Endothelial cell of umbilical vein (primary cell): Measurements from ENCODE around the gene CYSLTR2. TPM values are rescaled to one million over a fixed set of nuclear protein-coding genes. Genes with fewer than 3 reads are reported as not detected.
A peak's percentile ranks its signal among the peaks of the same experiment; 100 is the strongest.

Source experiments
- BruUV-seq: library from RNA; stranded (reverse); fragments of 400-500 nt; replicated peaks from 2 replicates; lab custom pipeline; 2021; lab: Mats Ljungman, UMichigan
- CTCF ChIA-PET: fragments of 300-600, 350-600 bp; sonication (Branson Sonifier 250); formaldehyde crosslinking; loops from one replicate; lab custom pipeline; 2021; ENCODE audit warnings: antibody characterized with exemption, inconsistent platforms; lab: Charles Lee
- POLR2A ChIA-PET: fragments of 300-600, 350-600 bp; sonication (Branson Sonifier 250); formaldehyde crosslinking; loops from one replicate; lab custom pipeline; 2021; ENCODE audit warnings: antibody characterized with exemption, inconsistent platforms; lab: Charles Lee
- DNase-seq: peaks from one replicate; pipeline ENCODE4 v3.0.0-alpha.2; 2011; ENCODE audit warnings: low read depth, low spot score
- FAIRE-seq: peaks from 2 replicates; lab custom pipeline; 2011; peaks lifted over from hg19 to GRCh38; lab: Jason Lieb, UNC
- H2AFZ ChIP-seq: 2 replicates; pipeline ENCODE4 v1.6.0; 2012; ENCODE audit warnings: low read depth, low read length, control low read depth, inconsistent platforms
- H3K27ac ChIP-seq: 2 replicates; pipeline ENCODE4 v1.5.1; 2011; ENCODE audit warnings: low read depth, mild to moderate bottlenecking, control low read depth, low read length, moderate library complexity; ENCODE audit not compliant: insufficient read depth
- H3K27me3 ChIP-seq, 2 experiments: 2 replicates each; pipeline versions ENCODE4 v1.6.0 to v1.6.1; 2011; ENCODE audit warnings: low read length in 2 of 2, mixed read lengths in 1 of 2; ENCODE audit not compliant: control insufficient read depth in 2 of 2, insufficient read depth in 2 of 2
- H3K36me3 ChIP-seq, 2 experiments: 2 replicates in 1 of 2; 3 replicates in 1 of 2; pipeline ENCODE4 v1.5.1; 2011; ENCODE audit warnings: low read length in 2 of 2, mild to moderate bottlenecking in 1 of 2, moderate library complexity in 1 of 2; ENCODE audit not compliant: control insufficient read depth in 2 of 2, insufficient read depth in 2 of 2; ENCODE audit errors: extremely low read depth in 1 of 2
- H3K4me1 ChIP-seq: 3 replicates; pipeline ENCODE4 v1.5.1; 2011; ENCODE audit warnings: mild to moderate bottlenecking, low read length; ENCODE audit not compliant: control insufficient read depth, insufficient read depth; ENCODE audit errors: extremely low read depth
- H3K4me2 ChIP-seq: 2 replicates; pipeline ENCODE4 v1.6.1; 2011; ENCODE audit warnings: low read length, control low read depth, mixed read lengths; ENCODE audit not compliant: insufficient read depth
- H3K4me3 ChIP-seq, 3 experiments: fragments of 200-600 bp in 1 of 3; sonication (generic), shearing (Covaris generic) in 1 of 3; replicated peaks in 1 of 3; 2 replicates each; pipeline ENCODE4 v1.5.1; 2011 to 2016; ENCODE audit warnings: control low read depth in 3 of 3, low read length in 3 of 3, mild to moderate bottlenecking in 2 of 3, inconsistent platforms in 1 of 3, low read depth in 1 of 3, moderate library complexity in 1 of 3; ENCODE audit not compliant: insufficient read depth in 1 of 3
- H3K79me2 ChIP-seq: 2 replicates; pipeline ENCODE4 v1.6.0; 2012; ENCODE audit warnings: low read length, inconsistent platforms; ENCODE audit not compliant: control insufficient read depth, insufficient read depth
- H3K9ac ChIP-seq: replicated peaks from 2 replicates; pipeline ENCODE3; 2011; ENCODE audit warnings: low read length, control low read depth; ENCODE audit not compliant: insufficient read depth; ENCODE audit errors: extremely low read depth
- H3K9me1 ChIP-seq: replicated peaks from 3 replicates; pipeline ENCODE4 v1.6.0; 2011; ENCODE audit warnings: mild to moderate bottlenecking, low read length; ENCODE audit not compliant: control insufficient read depth, insufficient read depth; ENCODE audit errors: extremely low read depth
- H3K9me3 ChIP-seq: replicated peaks from 2 replicates; pipeline ENCODE4 v1.5.1; 2012; ENCODE audit warnings: low read length, inconsistent platforms; ENCODE audit not compliant: control insufficient read depth, insufficient read depth
- H4K20me1 ChIP-seq: replicated peaks from 2 replicates; pipeline ENCODE3; 2011; ENCODE audit warnings: mild to moderate bottlenecking, low read length; ENCODE audit not compliant: control insufficient read depth, insufficient read depth; ENCODE audit errors: extremely low read depth
- GATA2 ChIP-seq: IDR thresholded peaks from 2 replicates; pipeline ENCODE4 v1.7.0; 2011; ENCODE audit warnings: low read depth, mild to moderate bottlenecking, moderate library complexity, mixed read lengths, low read length; ENCODE audit not compliant: insufficient read length, insufficient read depth
- JUN ChIP-seq: IDR thresholded peaks from 2 replicates; pipeline ENCODE4 v1.6.1; 2011; ENCODE audit warnings: borderline replicate concordance, low read depth; ENCODE audit not compliant: insufficient read length, insufficient read depth
- POLR2A ChIP-seq: IDR thresholded peaks from 2 replicates; pipeline ENCODE4 v1.6.1; 2012; ENCODE audit warnings: low read depth, mild to moderate bottlenecking, control low read depth, low read length
- POLR2AphosphoS5 ChIP-seq: IDR thresholded peaks from 2 replicates; pipeline ENCODE4 v1.6.1; 2012; ENCODE audit warnings: low read depth, mild to moderate bottlenecking, control low read depth, low read length, moderate library complexity; ENCODE audit not compliant: insufficient read depth
- dilution Hi-C: fragments of 300-500 bp; cut with MboI; formaldehyde crosslinking; loops from one replicate; pipeline ENCODE4 v1.15.0; 2019; ENCODE audit warnings: low sequenced_read_pairs; ENCODE audit not compliant: extremely low pct_ligation_motif_present
- intact Hi-C: fragments of 100-400 bp; cut with micrococcal nuclease; formaldehyde crosslinking; loops from one replicate; pipeline ENCODE4 v1.10.0; 2022
- polyA plus RNA-seq, 4 experiments: library from polyadenylated mRNA; depleted of rRNA in 3 of 4; stranded (reverse) in 3 of 4; unstranded in 1 of 4; fragments of >200 nt; gene quantifications; 2 replicates each; pipeline versions ENCODE4 v1.2.1 to v1.2.3, GENCODE V29; 2011 to 2012; ENCODE audit warnings: missing spikeins in 1 of 4
- total RNA-seq: library from RNA; stranded (reverse); gene quantifications from 2 replicates; pipeline ENCODE4 v1.2.3, GENCODE V29; 2021
- TF ChIP-seq, protein P1 (sequence below), 2 donors: IDR thresholded peaks; 1 replicate in 1 of 2; 2 replicates in 1 of 2; pipeline ENCODE4 v1.5.1; 2011; ENCODE audit warnings: low read length in 2 of 2, mild to moderate bottlenecking in 2 of 2, moderate library complexity in 2 of 2, control low read depth in 1 of 2, inconsistent platforms in 1 of 2, low read depth in 1 of 2; ENCODE audit not compliant: insufficient read depth in 1 of 2; ENCODE audit errors: extremely low read depth in 1 of 2
- TF ChIP-seq, protein P2 (sequence below): IDR thresholded peaks from 2 replicates; pipeline ENCODE4 v1.6.1; 2011; ENCODE audit not compliant: insufficient read depth, insufficient read length

CYSLTR2 gene
- total and polyA plus RNA-seq, 2 donors (not counting 3 experiments of a cell fraction or from before 2014, with no cell fraction given): 0.10 to 0.31 TPM

DNA sequence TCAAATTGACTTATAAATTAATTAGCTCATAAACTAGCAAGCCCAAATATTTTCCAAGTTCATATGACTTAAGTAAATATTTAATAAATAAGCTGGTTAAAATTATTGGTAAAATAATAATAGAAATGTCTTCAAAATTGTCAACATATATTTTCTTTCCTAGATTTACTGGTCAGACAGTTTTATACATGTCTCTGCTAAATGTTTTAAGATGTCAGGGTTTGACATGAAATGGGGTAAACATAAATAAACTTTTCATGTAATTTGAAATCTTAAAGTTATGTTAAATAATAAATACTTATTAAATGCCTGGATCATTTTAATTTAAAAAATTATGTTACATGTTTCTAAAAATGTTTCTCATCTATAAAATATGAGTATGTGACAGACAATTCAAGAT lies 18.3 kb upstream of the CYSLTR2 start:
- Histone ChIP-seq H3K27me3 (peaks cover 0 to 6% of the 10 kb centered on the region in 2 experiments), H3K27ac (no peak overlapping the region), H3K4me1 (no peaks in the 10 kb centered on the region), H3K4me3 (no peak overlapping the region), H2AFZ (no peak overlapping the region), H3K36me3 (no peaks in the 10 kb centered on the region), H3K79me2 (no peaks in the 10 kb centered on the region), H4K20me1 (no peaks in the 10 kb centered on the region), H3K4me2 (no peak overlapping the region), H3K9ac (no peak overlapping the region), H3K9me3 (no peaks in the 10 kb centered on the region), H3K9me1 (no peaks in the 10 kb centered on the region)
- FAIRE-seq: no peak
- intact Hi-C loops (no loop called here), dilution Hi-C loops (no loop called here)
- DNase-seq: no peak
- ChIA-PET POLR2A (no interaction called here), CTCF (interaction anchor here (0.9 to 1.0 kb wide), 2 partner anchors 9 to 134 kb away, joined by 3 read pairs; no protein-coding TSS in a partner anchor)
- TF ChIP-seq POLR2A: no peak
- no TSS peak for BruUV-seq

GRCh38 chr13:48636550-48636949 lies 17.2 kb upstream of the CYSLTR2 start:
- no peaks in the 10 kb centered on the region for H3K9me1 ChIP-seq
- no peaks in the 10 kb centered on the region for H3K79me2 ChIP-seq
- no peak overlapping the region for H3K4me3 ChIP-seq
- dilution Hi-C loops: no loop called here
- H3K9ac ChIP-seq: no peak overlapping the region
- no peaks in the 10 kb centered on the region for H3K36me3 ChIP-seq
- H3K27me3 ChIP-seq: peaks cover 0 to 6% of the 10 kb centered on the region in 2 experiments
- H3K4me1 ChIP-seq: no peaks in the 10 kb centered on the region
- TF ChIP-seq, protein P1, sequence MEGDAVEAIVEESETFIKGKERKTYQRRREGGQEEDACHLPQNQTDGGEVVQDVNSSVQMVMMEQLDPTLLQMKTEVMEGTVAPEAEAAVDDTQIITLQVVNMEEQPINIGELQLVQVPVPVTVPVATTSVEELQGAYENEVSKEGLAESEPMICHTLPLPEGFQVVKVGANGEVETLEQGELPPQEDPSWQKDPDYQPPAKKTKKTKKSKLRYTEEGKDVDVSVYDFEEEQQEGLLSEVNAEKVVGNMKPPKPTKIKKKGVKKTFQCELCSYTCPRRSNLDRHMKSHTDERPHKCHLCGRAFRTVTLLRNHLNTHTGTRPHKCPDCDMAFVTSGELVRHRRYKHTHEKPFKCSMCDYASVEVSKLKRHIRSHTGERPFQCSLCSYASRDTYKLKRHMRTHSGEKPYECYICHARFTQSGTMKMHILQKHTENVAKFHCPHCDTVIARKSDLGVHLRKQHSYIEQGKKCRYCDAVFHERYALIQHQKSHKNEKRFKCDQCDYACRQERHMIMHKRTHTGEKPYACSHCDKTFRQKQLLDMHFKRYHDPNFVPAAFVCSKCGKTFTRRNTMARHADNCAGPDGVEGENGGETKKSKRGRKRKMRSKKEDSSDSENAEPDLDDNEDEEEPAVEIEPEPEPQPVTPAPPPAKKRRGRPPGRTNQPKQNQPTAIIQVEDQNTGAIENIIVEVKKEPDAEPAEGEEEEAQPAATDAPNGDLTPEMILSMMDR (IDR thresholded peaks at IDR 0.05; ENCODE audit: extremely low read depth in 1 of 2, insufficient read depth in 1 of 2, low read depth in 1 of 2, low read length in 2 of 2): no peak
- TF ChIP-seq JUN: no peak
- no peak for TF ChIP-seq GATA2
- TF ChIP-seq, protein P2, sequence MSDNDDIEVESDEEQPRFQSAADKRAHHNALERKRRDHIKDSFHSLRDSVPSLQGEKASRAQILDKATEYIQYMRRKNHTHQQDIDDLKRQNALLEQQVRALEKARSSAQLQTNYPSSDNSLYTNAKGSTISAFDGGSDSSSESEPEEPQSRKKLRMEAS: no peak
- TF ChIP-seq POLR2AphosphoS5: no peak
- no peak overlapping the region for H2AFZ ChIP-seq
- intact Hi-C loops: no loop called here
- no peak overlapping the region for H3K4me2 ChIP-seq
- H4K20me1 ChIP-seq: no peaks in the 10 kb centered on the region
- H3K9me3 ChIP-seq: no peaks in the 10 kb centered on the region
- CTCF ChIA-PET: interaction anchor here (0.9 kb wide), 1 partner anchor 10 kb away, joined by 3 read pairs; no protein-coding TSS in a partner anchor
- no peak overlapping the region for H3K27ac ChIP-seq
- no peak for FAIRE-seq
- BruUV-seq: no TSS peak
- POLR2A ChIA-PET: no interaction called here
- peak; percentile 68 for DNase-seq
